ENCODE results near the gene RHOF.
"Not testable (repeated sequence)": the region's sequence is repeated elsewhere in the genome, so short reads cannot be mapped to it uniquely, and the experiment has no call there.

The RHOF gene

GRCh38 chr12:121773011-121773777, 20.3 kb downstream of the RHOF start:
- DNase-seq = peak; percentile 73

GRCh38 chr12:121770813-121771625, 22.5 kb downstream of the RHOF start:
- no peak for DNase-seq

GRCh38 chr12:121770388-121770787, 23.1 kb downstream of the RHOF start:
- DNase-seq = no peak

- no peak for DNase-seq
These were observed 23.6 kb downstream of the RHOF start for GRCh38 chr12:121769831-121770301.

GRCh38 chr12:121769297-121769830, 24.1 kb downstream of the RHOF start:
- no peak for DNase-seq

GRCh38 chr12:121767525-121768016, 25.9 kb downstream of the RHOF start:
- peak; percentile 30 for DNase-seq

GRCh38 chr12:121766290-121767039, 27.0 kb downstream of the RHOF start:
- no peak for DNase-seq

GRCh38 chr12:121765573-121765972, 27.9 kb downstream of the RHOF start:
- peak; percentile 90 for DNase-seq

- DNase-seq = no peak
These were observed 28.7 kb downstream of the RHOF start for GRCh38 chr12:121764808-121765207.

- DNase-seq = no peak
These were observed 31.2 kb downstream of the RHOF start for GRCh38 chr12:121762269-121762668.

GRCh38 chr12:121758536-121758935, 35.0 kb downstream of the RHOF start:
- DNase-seq = not testable (repeated sequence)

GRCh38 chr12:121755591-121755990, 37.9 kb downstream of the RHOF start:
- DNase-seq = no peak

- no peak for DNase-seq
These were observed 38.7 kb downstream of the RHOF start for GRCh38 chr12:121754836-121755235.

- DNase-seq = no peak
These were observed 39.6 kb downstream of the RHOF start for GRCh38 chr12:121753844-121754264.

- DNase-seq = no peak
These were observed 41.6 kb downstream of the RHOF start for GRCh38 chr12:121751749-121752351.

GRCh38 chr12:121751034-121751433, 42.5 kb downstream of the RHOF start:
- no peak for DNase-seq

GRCh38 chr12:121750507-121750955, 43.0 kb downstream of the RHOF start:
- DNase-seq = no peak

- no peak for DNase-seq
These were observed 44.2 kb downstream of the RHOF start for GRCh38 chr12:121749267-121749666.

GRCh38 chr12:121748571-121749265, 44.8 kb downstream of the RHOF start:
- peak; percentile 88 for DNase-seq

GRCh38 chr12:121748218-121748570, 45.3 kb downstream of the RHOF start:
- DNase-seq = no peak

- DNase-seq = not testable (repeated sequence)
These were observed 47.9 kb downstream of the RHOF start for GRCh38 chr12:121745545-121745944.

- no peak for DNase-seq
These were observed 51.7 kb downstream of the RHOF start for GRCh38 chr12:121741743-121742142.

All from EL (cell line).